ENCODE results near the gene BACH2.

The BACH2 gene

DNA sequence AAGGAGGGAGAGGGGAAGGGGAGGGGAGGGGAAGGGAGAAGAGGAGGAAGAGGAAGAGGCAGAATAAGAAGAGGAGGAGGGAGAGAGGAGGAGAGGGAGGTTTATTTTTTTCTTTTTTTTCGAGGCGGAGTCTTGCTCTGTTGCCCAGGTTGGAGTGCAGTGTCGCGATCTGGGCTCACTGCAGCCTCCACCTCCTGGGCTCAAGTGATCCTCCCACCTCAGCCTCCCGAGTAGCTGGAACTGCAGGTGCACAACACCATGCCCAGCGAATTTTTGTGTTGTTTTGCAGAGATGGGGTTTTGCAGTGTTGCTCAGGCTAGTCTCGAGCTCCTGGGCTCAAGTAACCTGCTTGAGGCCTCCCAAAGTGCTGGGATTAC lies 408.5 kb downstream of the BACH2 start:
- DNase-seq (ENCODE audit: low read depth), result no peak

- DNase-seq (ENCODE audit: low read depth), result no peak
These were observed 409.0 kb downstream of the BACH2 start for GRCh38 chr6:89887452-89888137.

GRCh38 chr6:89886378-89887120 lies 410.1 kb downstream of the BACH2 start:
- DNase-seq (ENCODE audit: low read depth), result no peak
